SH-SY5Y (cell line): ENCODE data around the gene MATK.

Experiments used
- GATA2 ChIP-seq: IDR thresholded peaks from 2 replicates; pipeline ENCODE4 v1.6.1; 2011; ENCODE audit warnings: mild to moderate bottlenecking, low read depth, low read length
- GATA3 ChIP-seq: IDR thresholded peaks from 2 replicates; pipeline ENCODE4 v1.6.1; 2011; ENCODE audit warnings: low read depth, mild to moderate bottlenecking, low read length, moderate library complexity

- TF ChIP-seq GATA2, result no peak
- no peak for TF ChIP-seq GATA3
These were observed 15.4 kb upstream of the MATK start for GRCh38 chr19:3801412-3802096.
